Trophoblast cell (in vitro differentiated cells and primary cell): Measurements from ENCODE around the gene ADAMTSL4.

Experiments used
- DNase-seq, 2 donors: peaks; one replicate each; pipeline ENCODE4 v3.0.0-alpha.2; 2016
- H2AFZ ChIP-seq: 2 replicates; pipeline ENCODE4 v1.6.1; 2013; ENCODE audit warnings: low read length, moderate library complexity, mild to moderate bottlenecking; ENCODE audit not compliant: insufficient read depth, poor library complexity
- H2AK5ac ChIP-seq: 2 replicates; pipeline ENCODE4 v1.6.1; 2013; ENCODE audit warnings: mild to moderate bottlenecking, low read length
- H2BK120ac ChIP-seq: 2 replicates; pipeline ENCODE4 v1.6.1; 2013; ENCODE audit warnings: low read length, mild to moderate bottlenecking, moderate library complexity; ENCODE audit not compliant: insufficient read depth, poor library complexity
- H2BK12ac ChIP-seq: 2 replicates; pipeline ENCODE4 v1.6.1; 2013; ENCODE audit warnings: mild to moderate bottlenecking, low read length, moderate library complexity
- H2BK5ac ChIP-seq: 2 replicates; pipeline ENCODE4 v1.6.1; 2013; ENCODE audit warnings: low read length, low read depth, moderate library complexity, mild to moderate bottlenecking; ENCODE audit not compliant: poor library complexity
- H3K14ac ChIP-seq: 2 replicates; pipeline ENCODE4 v1.6.1; 2013; ENCODE audit warnings: mild to moderate bottlenecking, low read length
- H3K18ac ChIP-seq: 2 replicates; pipeline ENCODE4 v1.6.1; 2013; ENCODE audit warnings: mild to moderate bottlenecking, low read length
- H3K23ac ChIP-seq: 2 replicates; pipeline ENCODE4 v1.6.1; 2013; ENCODE audit warnings: low read length
- H3K27ac ChIP-seq: 2 replicates; pipeline ENCODE4 v1.5.1; 2013; ENCODE audit warnings: low read depth, mild to moderate bottlenecking, inconsistent platforms, low read length, moderate library complexity
- H3K27me3 ChIP-seq: 2 replicates; pipeline ENCODE4 v1.6.1; 2013; ENCODE audit warnings: inconsistent platforms, mild to moderate bottlenecking, low read length, moderate library complexity; ENCODE audit not compliant: insufficient read depth
- H3K36me3 ChIP-seq, 2 experiments: 1 replicate in 1 of 2; 2 replicates in 1 of 2; pipeline ENCODE4 v1.6.1; 2013; ENCODE audit warnings: low read length in 2 of 2, mild to moderate bottlenecking in 2 of 2, moderate library complexity in 1 of 2; ENCODE audit not compliant: insufficient read depth in 2 of 2, control insufficient read depth in 1 of 2
- H3K4ac ChIP-seq: 2 replicates; pipeline ENCODE4 v1.6.1; 2013; ENCODE audit warnings: low read depth, mild to moderate bottlenecking, low read length, moderate library complexity
- H3K4me1 ChIP-seq, 2 experiments: 1 replicate in 1 of 2; 2 replicates in 1 of 2; pipeline ENCODE4 v1.6.1; 2013; ENCODE audit warnings: low read length in 2 of 2, mild to moderate bottlenecking in 2 of 2, moderate library complexity in 1 of 2; ENCODE audit not compliant: insufficient read depth in 2 of 2, control insufficient read depth in 1 of 2
- H3K4me2 ChIP-seq: 2 replicates; pipeline ENCODE4 v1.6.1; 2013; ENCODE audit warnings: inconsistent platforms, mild to moderate bottlenecking, low read length, moderate library complexity
- H3K4me3 ChIP-seq: 2 replicates; pipeline ENCODE4 v1.5.1; 2013; ENCODE audit warnings: mild to moderate bottlenecking, low read depth, low read length, inconsistent platforms
- H3K79me1 ChIP-seq: one replicate; pipeline ENCODE4 v1.6.1; 2013; ENCODE audit warnings: low read length
- H3K79me2 ChIP-seq: 2 replicates; pipeline ENCODE4 v1.6.1; 2013; ENCODE audit warnings: low read length, mild to moderate bottlenecking; ENCODE audit not compliant: control insufficient read depth, insufficient read depth, poor library complexity
- H3K9ac ChIP-seq: 2 replicates; pipeline ENCODE4 v1.6.1; 2013; ENCODE audit warnings: mild to moderate bottlenecking, low read length
- H3K9me3 ChIP-seq: 2 replicates; pipeline ENCODE4 v1.6.1; 2013; ENCODE audit warnings: low read depth, mild to moderate bottlenecking, control low read depth, inconsistent platforms, low read length; ENCODE audit not compliant: insufficient read depth
- H4K12ac ChIP-seq: 2 replicates; pipeline ENCODE4 v1.6.1; 2013; ENCODE audit warnings: low read depth, mild to moderate bottlenecking, low read length, moderate library complexity
- H4K8ac ChIP-seq: 2 replicates; pipeline ENCODE4 v1.6.1; 2013; ENCODE audit warnings: low read depth, mild to moderate bottlenecking, low read length, moderate library complexity
- H4K91ac ChIP-seq: one replicate; pipeline ENCODE4 v1.6.1; 2013; ENCODE audit warnings: low read depth, mild to moderate bottlenecking, low read length, moderate library complexity
- WGBS: extraction: QIAGEN DNeasy Blood & Tissue Kit; methylation state at CpG from one replicate; pipeline ENCODE4 v1.1.7; 2013; ENCODE audit warnings: missing lambda C conversion rate; ENCODE audit not compliant: insufficient read length, insufficient coverage; ENCODE audit errors: extremely low coverage; 5-methylcytosine and 5-hydroxymethylcytosine counted together

Gene ADAMTSL4

DNA sequence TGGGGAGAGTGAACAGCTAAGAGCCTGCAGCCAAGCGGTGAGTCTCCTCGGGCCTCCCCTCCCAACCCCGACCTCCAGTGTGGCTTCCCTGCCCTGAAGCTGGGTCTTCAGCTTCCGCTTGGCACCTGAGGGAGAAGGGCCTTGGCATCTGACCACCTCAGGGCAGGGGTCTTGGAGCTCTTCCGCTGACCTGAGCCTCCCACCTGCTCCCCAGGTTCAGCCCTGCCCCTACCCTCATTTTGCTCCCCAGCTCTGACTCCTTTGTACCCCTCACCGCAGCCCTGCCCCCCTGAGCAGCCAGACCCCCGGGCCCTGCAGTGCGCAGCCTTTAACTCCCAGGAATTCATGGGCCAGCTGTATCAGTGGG lies 4.9 kb downstream of the ADAMTSL4 start:
- Histone ChIP-seq H3K79me2 (peaks cover 3% of the 10 kb centered on the region), H3K14ac (no peak overlapping the region), H4K91ac (no peak overlapping the region), H4K8ac (no peak overlapping the region), H2AFZ (no peak overlapping the region), H3K18ac (no peak overlapping the region), H3K4ac (no peak overlapping the region), H3K4me1 (peaks cover 40 to 47% of the 10 kb centered on the region in 2 experiments), H2AK5ac (no peak overlapping the region), H3K27me3 (no peaks in the 10 kb centered on the region), H2BK5ac (no peak overlapping the region), H3K9me3 (peaks cover 3% of the 10 kb centered on the region), H3K36me3 (peaks cover 25 to 27% of the 10 kb centered on the region in 2 experiments), H3K23ac (no peak overlapping the region), H3K9ac (no peak overlapping the region), H2BK120ac (no peak overlapping the region), H3K79me1 (peaks cover 28% of the 10 kb centered on the region), H4K12ac (no peak overlapping the region), H2BK12ac (no peak overlapping the region), H3K4me2 (no peak overlapping the region), H3K27ac (no peak overlapping the region), H3K4me3 (no peak overlapping the region)
- WGBS = no CpG with 5 or more reads among the region's 8 CpGs
- no peak for DNase-seq

DNA sequence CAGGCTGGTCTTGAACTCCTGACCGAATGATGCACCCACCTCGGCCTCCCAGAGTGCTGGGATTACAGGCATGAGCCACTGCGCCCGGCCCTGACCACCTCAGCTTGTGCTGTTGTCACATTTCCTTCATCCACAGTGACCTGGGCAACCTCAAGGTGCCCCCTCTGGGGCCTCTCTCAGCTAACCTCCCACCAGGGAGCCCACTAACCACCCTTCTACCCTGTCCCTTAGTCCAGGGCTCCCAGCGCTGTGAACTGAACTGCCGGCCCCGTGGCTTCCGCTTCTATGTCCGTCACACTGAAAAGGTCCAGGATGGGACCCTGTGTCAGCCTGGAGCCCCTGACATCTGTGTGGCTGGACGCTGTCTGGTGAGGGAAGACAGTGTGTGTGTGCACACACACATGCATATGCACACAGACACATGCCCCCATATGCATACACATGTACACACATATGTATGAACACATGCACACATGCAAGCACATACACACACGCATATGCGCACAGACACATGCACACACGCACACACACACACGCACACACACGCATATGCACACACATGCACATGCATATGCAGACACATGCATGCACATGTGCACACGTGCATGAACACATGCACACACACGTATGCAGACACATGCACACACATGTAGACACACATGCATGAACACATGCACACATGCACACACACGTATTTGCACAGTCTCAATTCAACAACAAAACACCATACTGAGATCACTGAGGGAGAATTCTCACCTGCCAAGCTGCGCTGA lies 6.2 kb downstream of the ADAMTSL4 start:
- H2AFZ ChIP-seq = no peak overlapping the region
- no peak overlapping the region for H4K91ac ChIP-seq
- no peak overlapping the region for H3K4ac ChIP-seq
- no peak for DNase-seq
- H4K8ac ChIP-seq = no peak overlapping the region
- H3K23ac ChIP-seq = peak overlapping the region; percentile 99
- peaks cover 40 to 41% of the 10 kb centered on the region in 2 experiments for H3K4me1 ChIP-seq
- no peak overlapping the region for H4K12ac ChIP-seq
- H3K9me3 ChIP-seq = peaks cover 3% of the 10 kb centered on the region
- H3K27ac ChIP-seq = no peak overlapping the region
- no peak overlapping the region for H2BK120ac ChIP-seq
- H3K79me1 ChIP-seq = peaks cover 24% of the 10 kb centered on the region
- H3K36me3 ChIP-seq = peaks cover 25 to 29% of the 10 kb centered on the region in 2 experiments
- H2BK12ac ChIP-seq = no peak overlapping the region
- H3K79me2 ChIP-seq = no peaks in the 10 kb centered on the region
- no peak overlapping the region for H3K14ac ChIP-seq
- H3K4me2 ChIP-seq = no peak overlapping the region
- no CpG with 5 or more reads among the region's 19 CpGs for WGBS
- H3K18ac ChIP-seq = no peak overlapping the region
- H2BK5ac ChIP-seq = no peak overlapping the region
- H3K9ac ChIP-seq = peak overlapping the region; percentile 67
- H3K27me3 ChIP-seq = no peaks in the 10 kb centered on the region
- no peak overlapping the region for H2AK5ac ChIP-seq
- peak overlapping the region; percentile 64 for H3K4me3 ChIP-seq

DNA sequence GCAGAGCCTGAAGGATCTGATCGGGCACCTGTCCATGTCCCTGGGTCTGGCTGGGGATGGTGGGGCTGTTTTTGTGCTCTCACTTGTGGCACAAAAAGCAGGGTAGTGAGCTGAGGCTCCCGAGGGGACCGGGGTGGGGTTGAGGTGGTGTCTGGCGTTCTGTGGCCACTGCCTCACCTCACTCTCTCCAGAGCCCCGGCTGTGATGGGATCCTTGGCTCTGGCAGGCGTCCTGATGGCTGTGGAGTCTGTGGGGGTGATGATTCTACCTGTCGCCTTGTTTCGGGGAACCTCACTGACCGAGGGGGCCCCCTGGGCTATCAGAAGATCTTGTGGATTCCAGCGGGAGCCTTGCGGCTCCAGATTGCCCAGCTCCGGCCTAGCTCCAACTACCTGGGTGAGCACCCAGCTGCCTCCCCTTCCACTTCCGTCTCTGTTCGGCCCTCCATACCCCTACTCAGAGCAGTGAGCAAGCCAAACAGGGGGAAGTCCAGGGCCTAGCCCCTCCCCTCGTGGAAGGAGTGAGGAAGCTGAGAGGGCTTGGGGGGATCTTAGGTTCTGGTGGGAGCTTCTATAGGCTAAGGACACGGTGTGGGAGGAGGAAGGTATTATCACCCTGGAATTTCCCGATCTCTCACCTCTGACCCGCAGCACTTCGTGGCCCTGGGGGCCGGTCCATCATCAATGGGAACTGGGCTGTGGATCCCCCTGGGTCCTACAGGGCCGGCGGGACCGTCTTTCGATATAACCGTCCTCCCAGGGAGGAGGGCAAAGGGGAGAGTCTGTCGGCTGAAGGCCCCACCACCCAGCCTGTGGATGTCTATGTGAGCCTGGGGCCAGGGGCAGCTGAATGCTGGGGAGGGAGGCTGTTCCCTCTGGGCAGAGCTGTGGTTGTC lies 7.0 kb downstream of the ADAMTSL4 start:
- no peak overlapping the region for H3K27ac ChIP-seq
- H3K4me1 ChIP-seq = peaks cover 31 to 35% of the 10 kb centered on the region in 2 experiments
- no peak overlapping the region for H3K9ac ChIP-seq
- no CpG with 5 or more reads among the region's 26 CpGs for WGBS
- no peak for DNase-seq
- H3K4me2 ChIP-seq = no peak overlapping the region
- no peak overlapping the region for H2AK5ac ChIP-seq
- H3K4ac ChIP-seq = no peak overlapping the region
- H2BK12ac ChIP-seq = no peak overlapping the region
- peaks cover 24% of the 10 kb centered on the region for H3K79me1 ChIP-seq
- H3K4me3 ChIP-seq = peak overlapping the region; percentile 64
- H3K79me2 ChIP-seq = peaks cover 2% of the 10 kb centered on the region
- H3K14ac ChIP-seq = no peak overlapping the region
- H4K8ac ChIP-seq = no peak overlapping the region
- no peaks in the 10 kb centered on the region for H3K27me3 ChIP-seq
- no peak overlapping the region for H4K12ac ChIP-seq
- H3K18ac ChIP-seq = no peak overlapping the region
- no peak overlapping the region for H4K91ac ChIP-seq
- H3K23ac ChIP-seq = no peak overlapping the region
- H3K9me3 ChIP-seq = peaks cover 3% of the 10 kb centered on the region
- no peak overlapping the region for H2AFZ ChIP-seq
- no peak overlapping the region for H2BK5ac ChIP-seq
- no peak overlapping the region for H2BK120ac ChIP-seq
- H3K36me3 ChIP-seq = peaks cover 25 to 29% of the 10 kb centered on the region in 2 experiments

DNA sequence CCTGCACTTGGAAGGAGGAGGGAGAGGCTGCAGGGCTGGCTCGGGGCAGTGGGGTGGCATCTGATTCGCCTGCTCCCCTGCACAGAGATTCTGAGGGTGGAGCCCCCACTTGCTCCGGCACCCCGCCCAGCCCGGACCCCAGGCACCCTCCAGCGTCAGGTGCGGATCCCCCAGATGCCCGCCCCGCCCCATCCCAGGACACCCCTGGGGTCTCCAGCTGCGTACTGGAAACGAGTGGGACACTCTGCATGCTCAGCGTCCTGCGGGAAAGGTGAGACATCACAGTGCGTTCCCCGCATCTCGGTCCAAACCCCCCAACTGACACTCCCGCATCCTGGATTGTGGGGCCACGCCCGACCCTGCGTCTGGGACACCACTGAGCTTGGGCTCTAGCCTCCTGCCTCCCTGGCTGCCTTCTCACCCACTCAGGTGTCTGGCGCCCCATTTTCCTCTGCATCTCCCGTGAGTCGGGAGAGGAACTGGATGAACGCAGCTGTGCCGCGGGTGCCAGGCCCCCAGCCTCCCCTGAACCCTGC lies 7.9 kb downstream of the ADAMTSL4 start:
- no CpG with 5 or more reads among the region's 26 CpGs for WGBS
- H3K36me3 ChIP-seq = peaks cover 25 to 29% of the 10 kb centered on the region in 2 experiments

More for the DNA sequence above, 7.9 kb downstream of the ADAMTSL4 start:
- H3K4me1 ChIP-seq = peaks cover 23 to 29% of the 10 kb centered on the region in 2 experiments
- H3K14ac ChIP-seq = no peak overlapping the region
- peaks cover 22% of the 10 kb centered on the region for H3K79me1 ChIP-seq
- no peak overlapping the region for H3K4me2 ChIP-seq
- H2BK5ac ChIP-seq = no peak overlapping the region
- H3K27me3 ChIP-seq = no peaks in the 10 kb centered on the region
- no peak overlapping the region for H2AFZ ChIP-seq
- H3K4ac ChIP-seq = no peak overlapping the region
- no peak overlapping the region for H3K4me3 ChIP-seq
- peaks cover 6% of the 10 kb centered on the region for H3K79me2 ChIP-seq
- H4K91ac ChIP-seq = no peak overlapping the region
- no peak overlapping the region for H4K8ac ChIP-seq
- no peak overlapping the region for H3K23ac ChIP-seq
- H3K27ac ChIP-seq = no peak overlapping the region
- no peak overlapping the region for H3K18ac ChIP-seq
- peaks cover 3% of the 10 kb centered on the region for H3K9me3 ChIP-seq
- no peak overlapping the region for H2AK5ac ChIP-seq
- no peak overlapping the region for H2BK12ac ChIP-seq
- no peak overlapping the region for H4K12ac ChIP-seq
- no peak overlapping the region for H3K9ac ChIP-seq
- no peak for DNase-seq
- no peak overlapping the region for H2BK120ac ChIP-seq
